Astrocyte (in vitro differentiated cells and primary cell): Measurements from ENCODE around the gene CDKAL1. TPM values are rescaled to one million over a fixed set of nuclear protein-coding genes. Genes with fewer than 3 reads are reported as not detected.

ENCODE experiments used
- DNase-seq: peaks from one replicate; pipeline ENCODE4 v3.0.0-alpha.2; 2010; ENCODE audit warnings: low read depth
- FAIRE-seq: peaks from 2 replicates; lab custom pipeline; 2011; peaks lifted over from hg19 to GRCh38; lab: Jason Lieb, UNC
- H2AFZ ChIP-seq: 2 replicates; pipeline ENCODE4 v1.6.0; 2012; ENCODE audit warnings: low read depth, low read length, inconsistent platforms
- H3K27ac ChIP-seq: 2 replicates; pipeline ENCODE4 v1.5.1; 2011; ENCODE audit warnings: low read depth, low read length, inconsistent platforms
- H3K27me3 ChIP-seq: 2 replicates; pipeline ENCODE4 v1.6.0; 2011; ENCODE audit warnings: low read length, inconsistent platforms; ENCODE audit not compliant: insufficient read depth
- H3K36me3 ChIP-seq: 2 replicates; pipeline ENCODE4 v1.5.1; 2011; ENCODE audit warnings: low read length, inconsistent platforms; ENCODE audit not compliant: insufficient read depth
- H3K4me1 ChIP-seq: 2 replicates; pipeline ENCODE4 v1.5.1; 2011; ENCODE audit warnings: low read length, inconsistent platforms; ENCODE audit not compliant: insufficient read depth
- H3K4me2 ChIP-seq: 2 replicates; pipeline ENCODE4 v1.6.0; 2012; ENCODE audit warnings: low read length, inconsistent platforms
- H3K4me3 ChIP-seq: 2 replicates; pipeline ENCODE4 v1.5.1; 2011; ENCODE audit warnings: low read depth, mild to moderate bottlenecking, low read length, inconsistent platforms; ENCODE audit not compliant: insufficient read depth
- H3K79me2 ChIP-seq: 2 replicates; pipeline ENCODE4 v1.6.0; 2012; ENCODE audit warnings: mild to moderate bottlenecking, low read length, inconsistent platforms; ENCODE audit not compliant: insufficient read depth
- H3K9ac ChIP-seq: 2 replicates; pipeline ENCODE4 v1.6.0; 2012; ENCODE audit warnings: mild to moderate bottlenecking, low read length, inconsistent platforms
- H3K9me3 ChIP-seq: 2 replicates; pipeline ENCODE4 v1.5.1; 2012; ENCODE audit warnings: low read depth, mild to moderate bottlenecking, low read length, inconsistent platforms; ENCODE audit not compliant: insufficient read depth
- H4K20me1 ChIP-seq: 2 replicates; pipeline ENCODE4 v1.6.0; 2012; ENCODE audit warnings: low read length, inconsistent platforms; ENCODE audit not compliant: insufficient read depth
- H3K27ac Mint-ChIP-seq: one replicate; pipeline ENCODE4 v1.8.0; 2021; ENCODE audit warnings: mild to moderate bottlenecking, mixed read lengths; ENCODE audit not compliant: unreplicated experiment
- H3K27me3 Mint-ChIP-seq: one replicate; pipeline ENCODE4 v1.8.0; 2021; ENCODE audit warnings: low read depth, mixed read lengths; ENCODE audit not compliant: unreplicated experiment
- H3K36me3 Mint-ChIP-seq: one replicate; pipeline ENCODE4 v1.8.0; 2021; ENCODE audit warnings: low read depth, mixed read lengths; ENCODE audit not compliant: unreplicated experiment
- H3K4me1 Mint-ChIP-seq: one replicate; pipeline ENCODE4 v1.8.0; 2021; ENCODE audit warnings: low read depth, mixed read lengths; ENCODE audit not compliant: unreplicated experiment
- H3K4me3 Mint-ChIP-seq: one replicate; pipeline ENCODE4 v1.8.0; 2021; ENCODE audit warnings: mild to moderate bottlenecking, moderate library complexity, mixed read lengths; ENCODE audit not compliant: unreplicated experiment
- H3K9me3 Mint-ChIP-seq: one replicate; pipeline ENCODE4 v1.8.0; 2021; ENCODE audit warnings: mild to moderate bottlenecking, mixed read lengths; ENCODE audit not compliant: unreplicated experiment
- EZH2 ChIP-seq: IDR thresholded peaks from 2 replicates; pipeline ENCODE4 v1.6.1; 2012; ENCODE audit warnings: mild to moderate bottlenecking, low read length, inconsistent platforms; ENCODE audit not compliant: insufficient read depth
- total RNA-seq: library from RNA; stranded (reverse); gene quantifications from 2 replicates; pipeline ENCODE4 v1.2.1, GENCODE V29; 2021
- TF ChIP-seq, protein P1 (sequence below): IDR thresholded peaks from 2 replicates; pipeline ENCODE4 v1.5.1; 2011; ENCODE audit warnings: low read depth, mild to moderate bottlenecking, inconsistent platforms, low read length, moderate library complexity; ENCODE audit not compliant: insufficient read depth

Gene CDKAL1
- total RNA-seq, 1 donor from 2014 or later: 13.7 TPM

DNA sequence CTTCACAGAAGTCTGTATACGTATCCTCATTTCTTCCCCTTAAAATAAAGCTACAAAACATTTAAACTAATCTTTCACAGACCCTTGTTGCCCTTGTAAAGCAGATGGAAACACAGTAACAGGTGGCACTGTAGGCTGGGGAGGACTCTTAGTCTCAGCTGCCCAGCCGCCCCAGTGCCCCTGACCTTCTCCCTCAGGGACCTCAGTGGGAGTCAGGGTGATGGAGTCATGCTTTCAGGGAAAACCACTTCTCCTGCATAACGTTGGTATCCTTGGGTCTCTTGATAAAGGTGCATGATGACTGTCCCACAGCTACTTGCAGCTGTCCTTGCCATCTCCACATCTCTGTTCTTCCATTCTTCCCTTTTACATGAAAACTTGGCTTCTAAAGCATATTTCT lies 198.6 kb downstream of the CDKAL1 start:
- H3K27me3 Mint-ChIP-seq: no peaks in the 10 kb centered on the region

DNA sequence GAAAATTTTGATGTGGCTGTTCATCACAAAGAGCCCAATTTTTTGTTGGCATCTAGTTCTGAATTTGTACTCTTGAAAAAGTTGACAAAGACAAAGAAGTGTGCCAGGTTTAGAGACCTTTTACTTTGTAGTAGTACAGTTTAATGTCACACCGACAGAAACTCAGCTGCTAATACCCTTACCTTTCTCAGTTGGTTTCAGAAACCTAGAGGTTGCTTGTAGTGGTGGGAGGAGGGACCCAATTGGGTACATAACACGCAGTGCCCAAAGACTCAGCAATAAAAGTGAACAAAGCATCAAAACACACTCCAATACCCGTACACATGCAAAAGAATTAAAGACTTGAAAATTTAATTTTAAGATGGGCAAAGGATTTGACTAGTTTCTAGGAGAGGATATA lies 203.7 kb downstream of the CDKAL1 start:
- Mint-ChIP-seq H3K9me3 (no peaks in the 10 kb centered on the region), H3K36me3 (no peaks in the 10 kb centered on the region), H3K4me3 (no peak overlapping the region), H3K4me1 (no peaks in the 10 kb centered on the region), H3K27me3 (no peaks in the 10 kb centered on the region), H3K27ac (no peak overlapping the region)
- H3K27me3 ChIP-seq: no peaks in the 10 kb centered on the region
- H3K4me2 ChIP-seq: no peak overlapping the region
- no peaks in the 10 kb centered on the region for H3K4me1 ChIP-seq
- no peak for TF ChIP-seq EZH2
- TF ChIP-seq, protein P1, sequence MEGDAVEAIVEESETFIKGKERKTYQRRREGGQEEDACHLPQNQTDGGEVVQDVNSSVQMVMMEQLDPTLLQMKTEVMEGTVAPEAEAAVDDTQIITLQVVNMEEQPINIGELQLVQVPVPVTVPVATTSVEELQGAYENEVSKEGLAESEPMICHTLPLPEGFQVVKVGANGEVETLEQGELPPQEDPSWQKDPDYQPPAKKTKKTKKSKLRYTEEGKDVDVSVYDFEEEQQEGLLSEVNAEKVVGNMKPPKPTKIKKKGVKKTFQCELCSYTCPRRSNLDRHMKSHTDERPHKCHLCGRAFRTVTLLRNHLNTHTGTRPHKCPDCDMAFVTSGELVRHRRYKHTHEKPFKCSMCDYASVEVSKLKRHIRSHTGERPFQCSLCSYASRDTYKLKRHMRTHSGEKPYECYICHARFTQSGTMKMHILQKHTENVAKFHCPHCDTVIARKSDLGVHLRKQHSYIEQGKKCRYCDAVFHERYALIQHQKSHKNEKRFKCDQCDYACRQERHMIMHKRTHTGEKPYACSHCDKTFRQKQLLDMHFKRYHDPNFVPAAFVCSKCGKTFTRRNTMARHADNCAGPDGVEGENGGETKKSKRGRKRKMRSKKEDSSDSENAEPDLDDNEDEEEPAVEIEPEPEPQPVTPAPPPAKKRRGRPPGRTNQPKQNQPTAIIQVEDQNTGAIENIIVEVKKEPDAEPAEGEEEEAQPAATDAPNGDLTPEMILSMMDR: no peak
- no peak overlapping the region for H3K27ac ChIP-seq
- H3K4me3 ChIP-seq: no peak overlapping the region
- H4K20me1 ChIP-seq: no peaks in the 10 kb centered on the region
- H3K79me2 ChIP-seq: no peaks in the 10 kb centered on the region
- no peak overlapping the region for H3K9ac ChIP-seq
- no peaks in the 10 kb centered on the region for H3K9me3 ChIP-seq
- FAIRE-seq (no peak), DNase-seq (no peak)
- no peak overlapping the region for H2AFZ ChIP-seq
- H3K36me3 ChIP-seq: no peaks in the 10 kb centered on the region

More for the DNA sequence above, 198.6 kb downstream of the CDKAL1 start:
- no peak for FAIRE-seq
- Mint-ChIP-seq H3K9me3 (no peaks in the 10 kb centered on the region), H3K27ac (no peak overlapping the region), H3K36me3 (peaks cover 1% of the 10 kb centered on the region), H3K4me3 (no peak overlapping the region), H3K4me1 (peaks cover 3% of the 10 kb centered on the region)
- H3K27ac ChIP-seq: no peak overlapping the region
- H3K4me2 ChIP-seq: no peak overlapping the region
- H3K9me3 ChIP-seq: no peaks in the 10 kb centered on the region
- H2AFZ ChIP-seq: no peak overlapping the region
- no peaks in the 10 kb centered on the region for H4K20me1 ChIP-seq
- H3K79me2 ChIP-seq: no peaks in the 10 kb centered on the region
- H3K9ac ChIP-seq: no peak overlapping the region
- no peaks in the 10 kb centered on the region for H3K27me3 ChIP-seq
- TF ChIP-seq, protein P1: no peak
- TF ChIP-seq EZH2: no peak
- H3K36me3 ChIP-seq: no peaks in the 10 kb centered on the region
- no peak overlapping the region for H3K4me3 ChIP-seq
- H3K4me1 ChIP-seq: no peaks in the 10 kb centered on the region
- DNase-seq: no peak

DNA sequence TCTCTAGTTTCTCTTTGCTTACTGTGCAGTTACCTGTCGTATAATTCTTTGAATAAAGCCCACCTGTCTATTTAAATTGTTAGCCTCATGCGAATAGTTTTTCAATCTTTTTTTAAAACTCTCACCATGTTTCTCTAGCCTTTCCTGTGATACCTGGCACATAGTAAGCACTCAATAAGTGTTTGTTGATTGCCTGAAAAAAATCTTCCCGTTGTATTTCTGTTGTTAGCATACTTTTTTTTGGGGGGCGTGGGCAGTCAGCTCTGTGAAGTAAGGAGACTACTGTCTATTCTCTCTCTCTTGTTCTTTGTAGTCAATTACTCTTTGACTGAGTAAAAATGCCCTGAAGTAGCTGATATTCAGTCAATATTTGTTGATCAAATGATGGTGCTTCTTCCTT lies 205.8 kb downstream of the CDKAL1 start:
- TF ChIP-seq, protein P1: no peak
- no peak for TF ChIP-seq EZH2
- Histone ChIP-seq H3K36me3 (no peaks in the 10 kb centered on the region), H3K27me3 (no peaks in the 10 kb centered on the region), H3K9me3 (no peaks in the 10 kb centered on the region), H3K9ac (no peak overlapping the region), H3K79me2 (no peaks in the 10 kb centered on the region), H3K4me3 (no peak overlapping the region), H3K4me2 (no peak overlapping the region), H3K27ac (no peak overlapping the region), H3K4me1 (no peaks in the 10 kb centered on the region), H2AFZ (no peak overlapping the region), H4K20me1 (no peaks in the 10 kb centered on the region)
- Mint-ChIP-seq H3K27ac (no peak overlapping the region), H3K36me3 (no peaks in the 10 kb centered on the region), H3K4me1 (peaks cover 5% of the 10 kb centered on the region), H3K4me3 (no peak overlapping the region), H3K27me3 (no peaks in the 10 kb centered on the region), H3K9me3 (no peaks in the 10 kb centered on the region)
- FAIRE-seq: no peak
- no peak for DNase-seq
